ENCODE data around the gene CDKN1C.

Gene CDKN1C

GRCh38 chr11:2901854-2902783, 16.5 kb upstream of the CDKN1C start:
- Mint-ChIP-seq H3K27me3 (ENCODE audit: low read depth, poor library complexity) (peaks cover 8% of the 10 kb centered on the region), H3K4me3 (peak overlapping the region; percentile 70), H3K4me1 (peaks cover 30% of the 10 kb centered on the region), H3K27ac (no peak overlapping the region), H3K36me3 (ENCODE audit: low read depth) (peaks cover 13% of the 10 kb centered on the region), H3K9me3 (peaks cover 20% of the 10 kb centered on the region)
- no peak for TF ChIP-seq CTCF (IDR thresholded peaks at IDR 0.05)
- peak; percentile 91 for DNase-seq

GRCh38 chr11:2901196-2901796, 15.7 kb upstream of the CDKN1C start:
- Mint-ChIP-seq H3K36me3 (ENCODE audit: low read depth) (peaks cover 13% of the 10 kb centered on the region), H3K9me3 (peaks cover 14% of the 10 kb centered on the region), H3K4me3 (peak overlapping the region; percentile 70), H3K27ac (no peak overlapping the region), H3K27me3 (ENCODE audit: low read depth, poor library complexity) (peaks cover 8% of the 10 kb centered on the region), H3K4me1 (peaks cover 30% of the 10 kb centered on the region)
- no peak for DNase-seq
- TF ChIP-seq CTCF (IDR thresholded peaks at IDR 0.05) = no peak

GRCh38 chr11:2899080-2899783, 13.7 kb upstream of the CDKN1C start:
- peaks cover 30% of the 10 kb centered on the region for H3K4me1 Mint-ChIP-seq
- no peaks in the 10 kb centered on the region for H3K9me3 Mint-ChIP-seq
- no peaks in the 10 kb centered on the region for H3K36me3 Mint-ChIP-seq (ENCODE audit: low read depth)
- H3K27me3 Mint-ChIP-seq (ENCODE audit: low read depth, poor library complexity) = peaks cover 12% of the 10 kb centered on the region
- no peak for DNase-seq
- TF ChIP-seq CTCF (IDR thresholded peaks at IDR 0.05) = no peak
- no peak overlapping the region for H3K4me3 Mint-ChIP-seq
- H3K27ac Mint-ChIP-seq = no peak overlapping the region

- H3K27ac Mint-ChIP-seq = no peak overlapping the region
- H3K27me3 Mint-ChIP-seq (ENCODE audit: low read depth, poor library complexity) = peaks cover 16% of the 10 kb centered on the region
Observed at GRCh38 chr11:2898366-2899079, 12.9 kb upstream of the CDKN1C start.

More at GRCh38 chr11:2898366-2899079, 12.9 kb upstream of the CDKN1C start:
- Mint-ChIP-seq H3K9me3 (no peaks in the 10 kb centered on the region), H3K4me3 (no peak overlapping the region), H3K4me1 (peaks cover 25% of the 10 kb centered on the region), H3K36me3 (ENCODE audit: low read depth) (no peaks in the 10 kb centered on the region)
- no peak for TF ChIP-seq CTCF (IDR thresholded peaks at IDR 0.05)
- no peak for DNase-seq

Measured in nephron progenitor cell (in vitro differentiated cells).